GM21528 (cell line): ENCODE data around the gene AP1G2.
A peak's percentile ranks its signal among the peaks of the same experiment; 100 is the strongest.
"Not testable (repeated sequence)": the region's sequence is repeated elsewhere in the genome, so short reads cannot be mapped to it uniquely, and the experiment has no call there.

Experiments used
- ATAC-seq: cut with Tn5 transposase; IDR thresholded peaks from one replicate; pipeline ENCODE4 v1.9.1; 2021; ENCODE audit warnings: mild to moderate bottlenecking, moderate library complexity; ENCODE audit not compliant: unreplicated experiment, low FRiP score

Gene AP1G2

GRCh38 chr14:23601424-23601823 lies 33.8 kb upstream of the AP1G2 start:
- ATAC-seq = no peak

- no peak for ATAC-seq
These were observed 33.2 kb upstream of the AP1G2 start for GRCh38 chr14:23600806-23601205.

GRCh38 chr14:23600322-23600707 lies 32.7 kb upstream of the AP1G2 start:
- ATAC-seq = no peak

DNA sequence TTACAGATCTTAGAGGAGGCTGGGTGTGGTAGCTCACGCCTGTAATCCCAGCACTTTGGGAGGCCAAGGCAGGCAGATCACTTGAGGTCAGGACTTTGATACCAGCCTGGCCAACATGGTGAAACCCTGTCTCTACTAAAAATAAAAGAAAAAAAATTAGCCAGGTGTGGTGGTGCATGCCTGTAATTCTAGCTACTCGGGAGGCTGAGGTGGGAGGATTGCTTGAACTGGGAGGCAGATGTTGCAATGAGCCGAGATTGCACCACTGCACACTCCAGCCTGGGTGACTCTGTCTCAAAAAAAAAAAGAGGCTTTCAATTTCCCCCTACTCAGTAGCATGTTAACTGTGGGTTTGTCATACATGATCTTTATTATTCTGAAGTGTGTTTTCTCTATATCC lies 26.6 kb upstream of the AP1G2 start:
- ATAC-seq = not testable (repeated sequence)

GRCh38 chr14:23590198-23590597 lies 22.6 kb upstream of the AP1G2 start:
- ATAC-seq = no peak

DNA sequence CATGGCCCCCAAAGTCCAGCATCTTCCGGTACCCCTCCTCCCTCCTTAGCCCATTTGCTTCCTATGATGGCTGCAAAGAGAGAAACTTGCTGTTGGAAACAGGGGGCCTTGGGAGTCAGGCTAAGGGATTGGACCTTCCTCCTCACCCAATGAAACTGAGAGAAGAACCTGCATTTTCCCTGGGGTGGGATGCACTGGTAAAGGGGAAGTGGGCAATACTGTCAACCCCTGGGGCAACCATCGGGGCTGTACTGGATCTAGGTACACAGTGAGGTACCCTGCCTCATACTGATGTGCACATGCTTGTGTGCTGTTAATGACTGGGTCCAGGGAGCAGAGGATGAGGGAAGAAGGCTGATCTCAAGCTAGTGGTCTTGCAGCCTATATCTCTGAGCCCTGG lies 22.0 kb upstream of the AP1G2 start:
- no peak for ATAC-seq

GRCh38 chr14:23588884-23589598 lies 21.4 kb upstream of the AP1G2 start:
- ATAC-seq = peak; percentile 91

DNA sequence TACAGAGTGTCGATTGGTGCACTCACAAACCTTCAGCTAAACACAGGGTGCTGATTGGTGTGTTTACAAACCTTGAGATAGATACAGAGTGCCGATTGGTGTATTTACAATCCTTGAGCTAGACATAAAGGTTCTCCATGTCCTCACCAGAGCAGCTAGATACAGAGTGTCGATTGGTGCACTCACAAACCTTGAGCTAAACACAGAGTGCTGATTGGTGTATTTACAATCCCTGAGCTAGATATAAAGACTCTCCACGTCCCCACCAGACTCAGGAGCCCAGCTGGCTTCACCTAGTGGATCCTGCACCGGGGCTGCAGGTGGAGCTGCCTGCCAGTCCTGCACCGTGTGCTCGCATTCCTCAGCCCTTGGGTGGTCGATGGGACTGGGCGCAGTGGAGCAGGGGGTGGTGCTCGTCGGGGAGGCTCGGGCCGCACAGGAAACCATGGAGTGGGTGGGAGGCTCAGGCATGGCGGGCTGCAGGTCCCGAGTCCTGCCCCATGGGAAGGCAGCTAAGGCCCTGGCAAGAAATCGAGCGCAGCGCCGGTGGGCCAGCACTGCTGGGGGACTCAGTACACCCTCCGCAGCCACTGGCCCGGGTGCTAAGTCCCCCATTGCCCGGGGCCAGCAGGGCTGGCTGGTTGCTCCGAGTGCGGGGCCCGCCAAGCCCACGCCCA lies 17.1 kb upstream of the AP1G2 start:
- not testable (repeated sequence) for ATAC-seq

DNA sequence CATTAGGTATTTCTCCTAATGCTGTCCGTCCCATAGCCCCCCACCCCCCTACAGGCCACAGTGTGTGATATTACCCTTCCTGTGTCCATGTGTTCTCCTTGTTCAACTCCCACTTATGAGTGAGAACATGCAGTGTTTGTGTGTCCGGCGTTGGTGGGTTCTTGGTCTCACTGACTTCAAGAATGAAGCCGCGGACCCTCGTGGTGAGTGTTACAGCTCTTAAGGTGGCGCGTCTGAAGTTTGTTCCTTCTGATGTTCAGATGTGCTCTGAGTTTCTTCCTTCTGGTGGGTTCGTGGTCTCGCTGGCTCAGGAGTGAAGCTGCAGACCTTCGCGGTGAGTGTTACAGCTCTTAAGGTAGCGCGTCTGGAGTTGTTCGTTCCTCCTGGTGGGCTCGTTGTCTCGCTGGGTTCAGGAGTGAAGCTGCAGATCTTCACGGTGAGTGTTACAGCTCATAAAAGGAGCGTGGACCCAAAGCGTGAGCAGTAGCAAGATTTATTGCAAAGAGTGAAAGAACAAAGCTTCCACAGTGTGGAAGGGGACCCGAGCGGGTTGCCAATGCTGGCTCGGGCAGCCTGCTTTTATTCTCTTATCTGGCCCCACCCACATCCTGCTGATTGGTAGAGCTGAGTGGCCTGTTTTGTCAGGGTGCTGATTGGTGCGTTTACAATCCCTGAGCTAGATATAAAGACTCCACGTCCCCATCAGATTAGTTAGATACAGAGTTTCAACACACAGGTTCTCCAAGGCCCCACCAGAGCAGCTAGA lies 16.4 kb upstream of the AP1G2 start:
- not testable (repeated sequence) for ATAC-seq

GRCh38 chr14:23582906-23583760 lies 15.5 kb upstream of the AP1G2 start:
- no peak for ATAC-seq

DNA sequence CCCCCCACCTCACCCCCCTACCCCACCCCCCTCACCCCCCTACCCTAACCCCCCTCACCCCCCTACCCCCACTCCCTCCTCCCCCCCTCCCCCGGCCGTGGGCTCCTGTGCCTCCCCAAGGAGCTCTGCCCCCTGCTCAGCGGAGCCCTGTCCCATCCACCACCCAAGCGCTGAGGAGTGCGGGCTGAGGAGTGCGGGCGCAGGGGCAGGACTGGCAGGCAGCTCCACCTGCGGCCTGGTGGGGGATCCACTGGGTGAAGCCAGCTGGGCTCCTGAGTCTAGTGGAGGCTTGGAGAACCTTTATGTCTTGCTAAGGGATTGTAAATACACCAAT lies 13.3 kb upstream of the AP1G2 start:
- ATAC-seq = no peak

- no peak for ATAC-seq
These were observed 12.7 kb upstream of the AP1G2 start for GRCh38 chr14:23580152-23580926.

DNA sequence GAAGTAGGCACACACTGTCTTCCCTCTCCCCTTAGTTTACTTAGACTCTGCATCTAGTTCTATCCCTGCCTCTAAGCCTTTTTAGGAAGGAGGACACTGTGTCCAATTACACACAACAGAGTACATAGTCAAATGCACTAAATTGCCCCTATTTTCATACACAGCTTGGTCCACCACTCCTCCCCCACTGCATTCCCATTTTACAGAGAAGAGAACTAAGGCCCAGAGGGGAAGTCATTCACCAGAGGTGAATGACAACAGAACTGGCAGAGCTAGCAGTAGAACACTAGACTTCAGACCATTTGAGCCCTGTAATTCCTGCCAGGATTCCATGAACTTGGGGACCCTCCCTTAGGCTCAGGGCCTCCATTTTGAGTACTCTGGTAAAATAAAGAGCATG lies 12.1 kb upstream of the AP1G2 start:
- ATAC-seq = no peak

- ATAC-seq = no peak
These were observed 11.7 kb upstream of the AP1G2 start for GRCh38 chr14:23579311-23579630.

DNA sequence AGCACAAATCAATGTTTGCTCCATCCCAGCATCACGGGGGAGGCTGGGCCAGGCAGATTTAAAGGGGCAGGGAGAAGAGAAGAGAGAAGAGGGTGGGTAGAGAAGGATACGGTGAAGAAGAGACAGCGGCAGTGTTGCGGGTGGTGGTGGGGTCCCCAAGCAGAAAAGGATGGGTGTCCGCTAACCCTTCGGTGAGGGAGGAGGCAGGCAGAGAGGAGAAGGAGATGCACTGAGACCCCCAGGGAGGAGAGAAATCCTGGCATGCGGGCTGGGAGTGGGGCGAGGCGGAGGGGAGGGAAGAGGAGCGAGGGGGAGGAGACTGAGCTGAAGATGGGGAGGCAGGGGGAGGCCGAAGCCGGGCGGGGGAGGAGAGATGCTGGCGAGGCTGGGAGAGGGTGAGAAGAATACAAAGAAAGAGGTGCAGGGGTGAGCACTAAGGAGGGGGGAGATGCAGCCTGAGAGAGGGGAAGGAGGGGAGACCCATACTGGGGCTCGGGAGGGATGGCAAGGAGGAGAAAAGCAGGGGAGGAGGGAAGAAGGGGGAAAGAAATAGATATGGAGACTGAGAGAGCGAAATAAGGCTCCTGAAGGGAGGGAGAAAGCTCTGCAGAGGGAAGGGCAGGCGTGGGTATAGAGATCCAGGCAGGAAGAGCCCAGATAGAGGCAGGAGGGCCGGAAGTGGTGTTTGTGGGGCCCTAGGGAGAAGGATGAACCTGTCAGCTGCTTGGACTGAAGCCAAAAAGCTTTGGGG lies 11.1 kb upstream of the AP1G2 start, which contains the start of gene JPH4:
Gene JPH4, minus strand, starts transcription at position 231 of the 751 bp plus-strand sequence. CDS start 1,337 bp downstream, outside the sequence.
- no peak for ATAC-seq

DNA sequence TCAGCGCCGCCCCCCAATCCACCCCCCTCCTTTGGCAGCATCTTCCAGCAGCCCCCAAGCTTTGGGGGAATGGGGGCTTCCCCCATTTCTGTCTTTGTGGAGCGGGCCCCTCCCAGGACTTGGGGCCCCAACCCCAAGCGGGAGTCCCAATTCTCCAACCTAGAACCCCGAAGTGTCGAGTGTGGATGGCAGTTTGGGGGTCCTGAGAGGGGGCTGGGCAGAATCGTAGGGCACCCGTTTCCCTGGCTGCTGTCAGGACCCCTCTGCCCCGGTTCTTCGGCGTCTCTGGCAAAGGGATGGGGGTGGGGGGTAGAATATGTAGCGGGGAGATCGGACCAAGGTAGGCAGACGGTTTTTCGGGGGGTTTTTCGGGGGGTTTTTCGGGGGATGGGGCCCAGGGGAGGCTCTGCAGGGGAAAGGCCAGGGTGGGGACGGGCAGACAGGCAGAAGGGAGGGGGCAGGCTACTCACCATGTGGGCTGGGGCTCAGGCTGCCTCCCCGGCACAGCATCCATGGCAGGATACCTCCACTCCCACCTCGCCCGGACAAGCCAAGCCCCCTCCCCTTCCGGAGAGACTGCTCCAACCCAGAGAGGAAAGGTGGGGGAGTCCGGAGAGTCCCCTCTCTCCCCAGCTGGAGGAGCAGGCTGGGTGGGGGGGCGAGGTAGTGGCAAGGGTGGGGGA lies 10.3 kb upstream of the AP1G2 start:
- ATAC-seq = no peak

GRCh38 chr14:23577004-23577681 lies 9.6 kb upstream of the AP1G2 start:
- no peak for ATAC-seq

- no peak for ATAC-seq
These were observed 5.9 kb upstream of the AP1G2 start for GRCh38 chr14:23573384-23574015.
